Measurements from ENCODE around the gene WHRN.
A peak's percentile ranks its signal among the peaks of the same experiment; 100 is the strongest.

The WHRN gene

GRCh38 chr9:114505187-114506081, at the start of gene WHRN:
Gene WHRN (minus strand): TSS chr9:114505473. CDS start chr9:114504801, 672 bp downstream.
- peak; percentile 95 for DNase-seq

DNA sequence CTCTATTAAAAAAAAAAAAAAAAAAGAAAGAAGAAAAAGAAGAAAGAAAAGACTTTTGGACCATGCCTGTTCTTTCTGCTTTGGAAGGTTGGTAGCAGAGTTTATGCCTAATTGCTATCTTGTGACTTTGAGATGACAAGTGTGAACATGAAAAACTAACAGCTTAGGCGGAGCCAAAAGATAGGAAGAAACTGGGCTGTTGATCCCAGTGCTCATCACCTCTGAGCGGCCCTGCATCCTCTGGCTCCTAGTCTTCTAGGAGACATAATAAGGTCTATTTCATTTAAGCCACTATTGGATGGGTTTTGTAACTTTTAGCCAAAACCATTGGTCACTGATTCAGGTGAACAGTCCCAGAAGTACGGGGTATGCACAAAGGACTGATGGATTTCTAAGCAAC, 47.9 kb upstream of the WHRN start:
- no peak for DNase-seq

GRCh38 chr9:114552706-114553105, 47.4 kb upstream of the WHRN start:
- no peak for DNase-seq

- peak; percentile 42 for DNase-seq
These were observed 46.7 kb upstream of the WHRN start for GRCh38 chr9:114551750-114552685.

GRCh38 chr9:114549697-114550330, 44.5 kb upstream of the WHRN start:
- no peak for DNase-seq

DNA sequence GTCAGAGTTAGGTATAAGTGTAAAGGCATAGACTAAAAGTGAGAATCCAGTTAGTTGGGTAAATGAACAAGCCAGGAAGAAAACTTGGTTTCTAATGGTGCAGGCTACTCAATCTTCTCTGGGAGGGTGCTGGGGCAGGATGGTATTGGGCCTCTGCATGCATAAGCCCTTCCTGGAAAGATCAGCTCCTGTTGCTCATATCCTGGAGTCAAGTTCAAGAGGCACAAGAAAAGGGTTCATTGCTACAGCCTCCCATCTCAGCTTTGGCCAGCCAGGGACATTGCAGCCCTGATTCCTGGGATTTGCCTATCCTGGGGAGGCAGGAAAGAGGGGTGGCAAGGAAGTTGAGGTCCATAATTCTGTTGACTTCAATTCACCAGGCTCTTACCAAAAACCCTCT, 41.6 kb upstream of the WHRN start:
- no peak for DNase-seq

DNA sequence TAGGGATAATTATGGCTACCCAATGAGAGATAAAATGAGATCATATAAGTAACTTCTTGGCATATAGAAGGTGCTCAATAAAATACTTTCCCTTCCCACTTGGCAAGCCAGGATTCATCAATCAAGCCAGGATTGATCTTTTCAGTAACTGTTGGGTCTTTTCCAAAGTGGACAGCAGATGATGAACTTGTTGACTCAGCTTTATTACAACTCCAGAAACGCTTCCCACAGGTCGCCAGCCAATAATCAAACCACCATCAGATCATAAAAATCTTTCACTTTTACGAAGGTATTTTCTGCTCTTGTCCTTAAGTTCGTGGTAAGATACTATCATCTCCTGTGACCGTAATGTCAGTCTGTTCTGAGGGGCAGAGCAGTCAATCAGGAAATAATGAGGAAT, 39.8 kb upstream of the WHRN start:
- no peak for DNase-seq

DNA sequence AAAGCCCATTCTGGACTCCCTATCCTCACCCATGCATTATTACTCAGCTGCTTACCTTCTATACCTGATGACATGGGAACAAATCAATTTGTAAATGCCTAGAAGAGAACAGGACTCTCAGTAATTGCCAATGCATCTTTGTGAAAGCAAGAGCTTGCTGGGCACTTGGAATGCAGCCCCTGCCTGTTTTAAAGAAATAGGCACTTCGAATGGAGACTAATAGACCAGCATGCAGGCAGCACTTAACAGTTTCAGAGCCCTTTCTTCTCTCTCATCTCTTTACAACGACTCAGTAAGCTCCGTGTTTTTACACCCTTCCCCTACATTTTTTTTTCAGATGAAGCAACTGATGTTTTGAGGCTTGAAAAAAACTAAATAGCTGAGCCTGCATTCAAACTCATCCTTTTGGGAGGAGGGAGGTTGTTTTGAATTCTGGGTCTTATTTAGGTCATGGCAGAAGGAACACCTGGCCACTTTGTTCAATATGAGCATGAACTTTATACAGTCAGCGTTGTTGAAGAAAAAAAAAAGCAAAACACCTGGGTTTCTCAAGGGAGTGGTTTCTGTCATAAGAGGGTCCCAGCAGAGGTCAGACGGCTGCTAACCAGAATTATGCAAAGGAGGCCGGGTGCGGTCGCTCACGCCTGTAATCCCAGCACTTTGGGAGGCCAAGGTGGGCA, 34.6 kb upstream of the WHRN start:
- DNase-seq: no peak

GRCh38 chr9:114538241-114538640, 33.0 kb upstream of the WHRN start:
- peak; percentile 36 for DNase-seq

GRCh38 chr9:114532561-114533237, 27.4 kb upstream of the WHRN start:
- DNase-seq: no peak

DNA sequence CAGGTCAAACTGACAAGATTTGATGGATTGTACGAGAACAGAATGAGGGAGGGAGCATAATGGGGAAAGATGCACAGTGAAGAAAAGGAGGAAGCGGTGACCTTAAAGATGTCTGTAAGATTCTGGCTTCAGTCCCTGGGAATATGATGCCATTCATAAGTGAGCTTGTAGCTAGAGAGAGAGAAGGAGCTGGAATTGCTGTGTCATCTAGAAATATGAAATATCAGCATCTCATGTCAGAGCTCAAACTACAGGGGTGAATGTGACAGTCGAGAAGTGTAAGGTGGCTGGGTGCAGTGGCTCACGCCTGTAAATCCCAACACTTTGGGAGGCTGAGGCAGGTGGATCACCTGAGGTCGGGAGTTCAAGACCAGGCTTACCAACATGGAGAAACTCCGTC, 24.0 kb upstream of the WHRN start:
- no peak for DNase-seq

DNA sequence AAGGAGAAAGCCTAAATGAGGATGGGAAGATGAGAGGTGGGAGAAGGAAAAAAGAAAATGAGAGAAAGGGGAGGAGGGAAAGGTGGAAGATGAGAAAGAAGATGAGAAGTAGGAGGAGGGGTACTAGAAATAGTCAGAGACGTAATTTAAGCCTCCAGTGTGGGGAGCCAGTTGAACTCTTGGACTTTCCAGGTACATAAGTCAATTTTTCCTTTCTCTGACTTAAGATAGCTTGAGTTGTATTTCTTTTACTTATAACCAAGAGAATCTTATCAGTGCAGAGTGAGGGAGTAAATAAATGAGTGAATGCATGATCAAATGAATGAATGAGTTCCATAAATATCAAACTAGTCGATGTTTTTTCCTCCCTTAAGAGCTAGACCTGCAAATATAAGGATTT, 21.5 kb upstream of the WHRN start:
- no peak for DNase-seq

DNA sequence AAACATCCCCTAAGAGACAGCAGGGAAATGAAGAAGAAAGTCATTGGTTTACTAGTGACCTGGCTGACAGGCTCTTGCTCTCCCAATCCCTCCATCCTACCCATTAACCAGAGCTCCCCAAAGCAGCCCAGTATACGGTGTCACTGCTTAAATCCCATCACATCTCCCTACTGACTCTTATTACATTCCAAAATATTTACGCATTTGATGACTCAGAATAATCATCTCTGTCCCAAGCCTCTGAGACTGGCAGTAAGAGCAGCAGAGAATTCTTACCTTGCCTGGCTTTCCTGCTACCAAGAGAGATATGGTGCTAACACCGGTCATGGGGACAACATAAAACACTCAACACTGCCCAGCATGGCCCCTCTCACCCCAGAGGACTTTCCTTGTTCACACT, 20.2 kb upstream of the WHRN start:
- DNase-seq: no peak

DNA sequence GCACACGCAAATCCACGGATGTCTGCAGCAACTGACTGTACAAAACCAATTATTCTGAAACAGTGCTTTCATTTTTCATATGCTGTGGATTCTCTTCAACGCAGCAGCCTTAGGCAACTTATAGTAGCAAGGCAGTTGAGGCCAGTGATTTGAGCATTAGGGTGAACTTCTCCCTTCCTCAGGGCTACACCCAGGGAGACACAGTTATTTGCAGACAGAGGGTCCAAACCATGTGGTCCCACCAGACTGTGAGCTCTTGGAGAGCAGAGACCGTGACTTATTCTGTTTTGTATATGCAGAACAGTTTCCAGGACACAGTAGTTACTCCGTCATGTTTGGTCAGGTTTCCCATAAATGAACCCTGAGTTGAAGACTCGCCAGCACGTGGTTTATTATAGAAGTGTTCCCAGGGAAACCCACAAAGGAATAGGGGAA, 19.0 kb upstream of the WHRN start:
- no peak for DNase-seq

DNA sequence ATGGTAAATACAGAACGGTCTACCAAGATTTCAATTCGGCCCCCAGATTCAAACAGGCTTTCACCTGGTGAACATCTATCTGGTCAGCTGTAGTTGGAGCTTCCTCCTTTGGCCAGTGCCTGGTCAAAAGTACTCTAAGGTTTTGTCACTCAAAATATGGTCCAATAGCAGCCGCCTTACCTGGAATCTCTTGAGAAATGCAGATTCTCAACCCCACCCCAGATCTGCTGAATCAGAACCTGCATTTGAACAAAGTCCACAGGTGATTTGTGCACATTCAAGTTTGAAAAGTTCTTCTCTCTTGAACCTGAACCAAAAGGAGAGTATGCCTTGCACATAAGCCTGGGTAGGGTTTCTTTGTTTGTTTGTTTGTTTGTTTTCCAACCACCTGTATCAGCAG, 17.6 kb upstream of the WHRN start:
- no peak for DNase-seq

GRCh38 chr9:114522286-114522685, 17.0 kb upstream of the WHRN start:
- DNase-seq: no peak

GRCh38 chr9:114521846-114522245, 16.6 kb upstream of the WHRN start:
- DNase-seq: no peak

- no peak for DNase-seq
These were observed 13.3 kb upstream of the WHRN start for GRCh38 chr9:114518599-114519022.

DNA sequence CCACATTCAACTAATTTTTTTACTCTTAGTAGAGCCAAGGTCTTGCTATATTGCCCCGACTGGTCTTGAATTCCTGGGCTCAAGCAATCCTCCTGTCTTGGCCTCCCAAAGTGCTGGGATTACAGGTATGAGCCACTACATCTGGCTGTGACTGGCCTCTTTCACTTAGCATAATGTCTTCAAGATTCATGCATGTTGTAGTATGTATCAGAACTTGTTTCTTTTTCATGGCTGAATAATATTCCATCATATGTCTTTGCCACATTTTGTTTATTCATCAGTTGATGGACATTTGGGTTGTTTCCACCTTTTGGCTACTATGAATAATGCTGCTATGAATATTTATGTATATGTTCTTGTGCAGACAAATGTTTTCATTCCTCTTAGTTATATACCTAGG, 12.8 kb upstream of the WHRN start:
- no peak for DNase-seq

DNA sequence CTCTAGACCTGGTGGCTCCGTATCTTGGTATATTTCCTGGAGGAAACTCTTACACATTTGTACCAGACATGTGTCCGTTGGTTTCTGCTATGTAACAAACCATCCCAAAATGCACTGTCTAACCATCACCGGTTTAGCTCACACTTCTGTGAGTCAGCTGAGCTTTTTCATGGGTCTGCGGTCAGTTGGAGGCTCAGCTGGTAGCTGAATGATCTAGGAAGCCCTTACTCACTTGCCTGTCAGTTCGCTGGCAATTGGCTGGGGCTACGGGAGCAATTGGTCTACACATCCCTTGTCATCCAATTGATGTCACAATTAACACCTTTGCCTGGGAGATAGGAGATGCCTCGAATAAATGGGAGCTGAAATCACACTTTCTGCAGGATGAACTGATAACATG, 11.6 kb upstream of the WHRN start:
- no peak for DNase-seq

GRCh38 chr9:114515528-114515927, 10.3 kb upstream of the WHRN start:
- DNase-seq: no peak

- DNase-seq: no peak
These were observed 8.6 kb upstream of the WHRN start for GRCh38 chr9:114513959-114514267.
